ENCODE data around the gene NDUFAF2. TPM values are rescaled to one million over a fixed set of nuclear protein-coding genes. Genes with fewer than 3 reads are reported as not detected.

The NDUFAF2 gene
- 10 to 100 TPM; 24.0 to 40.1 (median 25.8) TPM for total RNA-seq

- no peak for TF ChIP-seq CTCF (IDR thresholded peaks at IDR 0.05; ENCODE audit: low read depth)
These were observed at the start of gene NDUFAF2, which contains the start of gene ERCC8 for GRCh38 chr5:60944904-60945812. NDUFAF2 (plus strand) TSS chr5:60945205; CDS start chr5:60945256, 51 bp downstream. ERCC8 (minus strand) TSS chr5:60945070; CDS start chr5:60945008, 62 bp downstream.

- no peak for TF ChIP-seq CTCF (IDR thresholded peaks at IDR 0.05; ENCODE audit: low read depth)
These were observed 48.0 kb upstream of the NDUFAF2 start for GRCh38 chr5:60896991-60897390.

- no peak for TF ChIP-seq CTCF (IDR thresholded peaks at IDR 0.05; ENCODE audit: low read depth)
These were observed 41.6 kb upstream of the NDUFAF2 start for GRCh38 chr5:60903356-60903755.

- no peak for TF ChIP-seq CTCF (IDR thresholded peaks at IDR 0.05; ENCODE audit: low read depth)
These were observed 28.4 kb upstream of the NDUFAF2 start for GRCh38 chr5:60916646-60917045.

GRCh38 chr5:60918466-60918865, 26.5 kb upstream of the NDUFAF2 start:
- no peak for TF ChIP-seq CTCF (IDR thresholded peaks at IDR 0.05; ENCODE audit: low read depth)

GRCh38 chr5:60927450-60927849, 17.6 kb upstream of the NDUFAF2 start:
- TF ChIP-seq CTCF (IDR thresholded peaks at IDR 0.05; ENCODE audit: low read depth), result no peak

- TF ChIP-seq CTCF (IDR thresholded peaks at IDR 0.05; ENCODE audit: low read depth), result no peak
These were observed 16.0 kb upstream of the NDUFAF2 start for GRCh38 chr5:60929024-60929423.
